ENCODE measurements around the gene ZNF74.
"Not testable (repeated sequence)": the region's sequence is repeated elsewhere in the genome, so short reads cannot be mapped to it uniquely, and the experiment has no call there.

DNA sequence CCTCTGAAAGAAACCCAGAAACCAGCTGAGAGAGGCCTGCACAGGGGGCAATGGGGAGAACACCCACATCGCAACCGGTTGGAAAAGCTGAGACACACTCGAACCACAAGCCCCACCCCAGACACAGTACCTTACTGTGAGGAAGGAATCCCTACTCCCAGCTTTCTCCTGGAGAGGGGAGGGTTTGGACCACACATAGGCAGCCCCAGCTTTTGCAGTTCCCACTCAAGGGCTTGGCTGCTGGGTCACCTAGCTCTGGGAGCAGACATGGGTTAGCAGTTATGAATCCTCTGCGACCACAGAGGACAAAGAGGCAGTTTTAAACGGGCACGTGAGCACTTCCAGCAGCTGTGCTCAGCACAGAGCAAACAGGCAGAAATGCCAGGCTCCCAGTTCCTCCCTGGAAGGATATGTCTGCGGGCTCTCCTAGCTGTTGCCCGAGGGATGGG is 21.5 kb upstream of the ZNF74 start:
- not testable (repeated sequence) for TF ChIP-seq POLR2A (IDR thresholded peaks at IDR 0.05; ENCODE audit: low read depth); EP300 (IDR thresholded peaks at IDR 0.05); CTCF (IDR thresholded peaks at IDR 0.05)
